GM23338 (cell line): Measurements from ENCODE around the gene KCNMB2. TPM values are rescaled to one million over a fixed set of nuclear protein-coding genes. Genes with fewer than 3 reads are reported as not detected.
A peak's percentile ranks its signal among the peaks of the same experiment; 100 is the strongest.

Experiments
- ATAC-seq: fragments of 200-7000 bp; cut with Tn5 transposase; 3 replicates; pipeline ENCODE4 v1.9.1; 2020
- DNase-seq: peaks from one replicate; pipeline ENCODE4 v3.0.0-alpha.2; 2015; ENCODE audit warnings: low spot score
- H2AFZ ChIP-seq: fragments of 200-600 bp; sonication (generic); 2 replicates; pipeline ENCODE4 v1.8.0; 2016; ENCODE audit warnings: antibody characterized with exemption, mild to moderate bottlenecking, moderate library complexity
- H3F3A ChIP-seq: fragments of 200-600 bp; sonication (generic); replicated peaks from 2 replicates; pipeline ENCODE4 v1.8.0; 2017; ENCODE audit warnings: antibody characterized with exemption, mixed run types, low read depth
- H3K27ac ChIP-seq: fragments of 200-600 bp; sonication (generic); 2 replicates; pipeline ENCODE4 v1.6.1; 2016; ENCODE audit warnings: low read depth
- H3K27me3 ChIP-seq: fragments of 200-600 bp; sonication (generic); 2 replicates; pipeline ENCODE4 v1.8.0; 2016; ENCODE audit warnings: mild to moderate bottlenecking, mixed run types, moderate library complexity; ENCODE audit not compliant: insufficient read depth
- H3K36me3 ChIP-seq: fragments of 200-600 bp; sonication (generic); 2 replicates; pipeline ENCODE4 v1.8.0; 2016; ENCODE audit warnings: mild to moderate bottlenecking; ENCODE audit not compliant: insufficient read depth
- H3K4me1 ChIP-seq: fragments of 200-600 bp; sonication (generic); 2 replicates; pipeline ENCODE4 v1.8.0; 2016; ENCODE audit warnings: mild to moderate bottlenecking, moderate library complexity; ENCODE audit not compliant: insufficient read depth
- H3K4me2 ChIP-seq: fragments of 200-600 bp; sonication (generic); 2 replicates; pipeline ENCODE4 v1.7.1; 2017; ENCODE audit warnings: mixed run types
- H3K4me3 ChIP-seq: fragments of 200-600 bp; sonication (generic); 2 replicates; pipeline ENCODE4 v1.6.1; 2016; ENCODE audit warnings: mixed run types
- H3K79me2 ChIP-seq: fragments of 200-600 bp; sonication (generic); replicated peaks from 2 replicates; pipeline ENCODE4 v1.8.0; 2017; ENCODE audit warnings: mild to moderate bottlenecking; ENCODE audit not compliant: insufficient read depth
- H3K9me2 ChIP-seq: fragments of 200-600 bp; sonication (generic); 2 replicates; pipeline ENCODE4 v1.8.0; 2017; ENCODE audit not compliant: insufficient read depth
- H4K20me1 ChIP-seq: fragments of 200-600 bp; sonication (generic); replicated peaks from 2 replicates; pipeline ENCODE4 v1.8.0; 2017; ENCODE audit warnings: mild to moderate bottlenecking; ENCODE audit not compliant: insufficient read depth
- H3K27ac Mint-ChIP-seq: 2 replicates; pipeline ENCODE4 v1.8.0; 2020; ENCODE audit warnings: inconsistent platforms, mild to moderate bottlenecking, moderate library complexity, mixed read lengths
- H3K27me3 Mint-ChIP-seq: 3 replicates; pipeline ENCODE4 v1.8.0; 2022; ENCODE audit warnings: low read depth, mild to moderate bottlenecking, moderate library complexity, mixed read lengths, inconsistent platforms; ENCODE audit not compliant: insufficient read depth, poor library complexity
- H3K36me3 Mint-ChIP-seq: 3 replicates; pipeline ENCODE4 v1.8.0; 2021; ENCODE audit warnings: low read depth, mild to moderate bottlenecking, inconsistent platforms, moderate library complexity, mixed read lengths
- H3K4me1 Mint-ChIP-seq: 3 replicates; pipeline ENCODE4 v1.8.0; 2020; ENCODE audit warnings: mild to moderate bottlenecking, inconsistent platforms, mixed read lengths
- H3K4me3 Mint-ChIP-seq: 3 replicates; pipeline ENCODE4 v1.8.0; 2021; ENCODE audit warnings: moderate library complexity, mild to moderate bottlenecking, inconsistent platforms, mixed read lengths
- H3K9me3 Mint-ChIP-seq: 3 replicates; pipeline ENCODE4 v1.8.0; 2020; ENCODE audit warnings: moderate library complexity, mild to moderate bottlenecking, inconsistent platforms, mixed read lengths
- CREB1 ChIP-seq: fragments of 250-450 bp; sonication (Bioruptor Pico); IDR thresholded peaks from 2 replicates; pipeline ENCODE4 v1.5.0; 2020; ENCODE audit warnings: low read depth, mild to moderate bottlenecking, moderate library complexity
- CTCF ChIP-seq, 2 experiments: fragments of 200-600 bp in 1 of 2; sonication (generic) in 1 of 2; conservative IDR thresholded peaks; 2 replicates each; pipeline versions ENCODE4 v1.5.1 to v1.6.1; 2016 to 2017; ENCODE audit warnings: antibody characterized with exemption in 2 of 2, low read depth in 2 of 2, mild to moderate bottlenecking in 2 of 2, moderate library complexity in 1 of 2
- ETS1 ChIP-seq: IDR thresholded peaks from 2 replicates; pipeline ENCODE4 v1.6.1; 2016; ENCODE audit warnings: antibody characterized with exemption
- EZH2 ChIP-seq: fragments of 200-600 bp; sonication (generic); IDR thresholded peaks from one replicate; pipeline ENCODE4 v1.8.0; 2017; ENCODE audit warnings: antibody characterized with exemption, mild to moderate bottlenecking, low read depth; ENCODE audit not compliant: unreplicated experiment
- EZH2phosphoT487 ChIP-seq: fragments of 200-600 bp; sonication (generic); IDR thresholded peaks from one replicate; pipeline ENCODE4 v1.8.1; 2018; ENCODE audit warnings: antibody characterized with exemption; ENCODE audit not compliant: unreplicated experiment
- JUNB ChIP-seq: IDR thresholded peaks from one replicate; pipeline ENCODE4 v1.6.1; 2016; ENCODE audit warnings: antibody characterized with exemption; ENCODE audit not compliant: unreplicated experiment
- NANOG ChIP-seq: IDR thresholded peaks from 2 replicates; pipeline ENCODE4 v1.6.1; 2016; ENCODE audit warnings: antibody characterized with exemption, borderline replicate concordance
- POLR2AphosphoS5 ChIP-seq: IDR thresholded peaks from 2 replicates; pipeline ENCODE4 v1.6.1; 2016; ENCODE audit warnings: antibody characterized with exemption, low read depth
- REST ChIP-seq: IDR thresholded peaks from one replicate; pipeline ENCODE4 v1.6.1; 2018; ENCODE audit warnings: antibody characterized with exemption; ENCODE audit not compliant: unreplicated experiment
- STAT1 ChIP-seq: IDR thresholded peaks from one replicate; pipeline ENCODE4 v1.6.1; 2016; ENCODE audit warnings: antibody characterized with exemption; ENCODE audit not compliant: unreplicated experiment
- ZNF114 ChIP-seq: fragments of 250-450 bp; sonication (Bioruptor Pico); IDR thresholded peaks from 2 replicates; pipeline ENCODE4 v1.5.0; 2020; ENCODE audit warnings: mild to moderate bottlenecking, moderate library complexity
- ZNF331 ChIP-seq: fragments of 250-450 bp; sonication (Bioruptor Pico); IDR thresholded peaks from 2 replicates; pipeline ENCODE4 v1.5.0; 2020; ENCODE audit warnings: low read depth, mild to moderate bottlenecking, moderate library complexity
- polyA plus RNA-seq: library from polyadenylated mRNA; unstranded; fragments of >200 nt; fragmentation: Nextera tagmentation; extraction: Ambion mirVana; gene quantifications from 2 replicates; pipeline ENCODE4 v1.2.1, GENCODE V29; 2016
- total RNA-seq: library from RNA; depleted of rRNA; stranded (reverse); fragments of >200 nt; shearing (Covaris generic); gene quantifications from 2 replicates; pipeline ENCODE4 v1.2.3, GENCODE V29; 2014
- TF ChIP-seq, protein P1 (sequence below): fragments of 250-450 bp; sonication (Bioruptor Pico); IDR thresholded peaks from 2 replicates; pipeline ENCODE4 v1.5.0; 2020; ENCODE audit warnings: mild to moderate bottlenecking, moderate library complexity

KCNMB2 gene
- total and polyA plus RNA-seq, 2 experiments from 2014 or later, result 0.53 TPM; not detected in 1

DNA sequence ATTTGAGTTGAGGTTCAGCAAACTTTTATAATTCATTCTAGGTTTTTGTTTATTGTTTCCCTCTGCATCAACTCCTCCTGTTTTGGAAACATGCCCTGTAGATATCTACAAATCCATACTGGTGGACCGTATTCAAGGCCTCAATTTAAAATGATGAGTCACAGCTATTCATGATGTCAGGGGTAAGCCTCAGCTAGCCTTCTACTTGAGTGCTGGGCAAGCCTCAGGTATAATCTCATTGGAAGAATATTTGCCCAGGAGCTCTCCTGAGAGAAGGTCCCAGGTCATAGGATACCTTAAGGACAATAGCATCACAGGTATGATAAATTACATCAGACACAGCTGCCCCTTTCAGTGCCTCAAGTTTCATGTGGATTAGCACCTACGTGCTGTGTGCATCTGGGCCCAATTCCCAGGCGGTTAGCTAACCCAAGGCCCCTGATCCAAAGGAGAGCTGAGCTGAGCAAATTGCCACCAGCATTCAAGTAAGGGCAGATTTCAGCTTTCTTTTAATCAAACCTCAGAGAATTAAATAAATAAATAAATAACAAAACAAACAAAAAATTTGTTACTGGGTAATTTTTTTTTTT is 87.5 kb downstream of the KCNMB2 start:
- TF ChIP-seq ZNF331 (no peak), CREB1 (CRISPR knock-in tag) (no peak), EZH2phosphoT487 (no peak), ZNF114 (CRISPR knock-in tag) (no peak), EZH2 (no peak), STAT1 (no peak), REST (no peak), POLR2AphosphoS5 (no peak), JUNB (no peak), ETS1 (no peak), NANOG (no peak), CTCF (conservative IDR thresholded peaks at IDR 0.05; ENCODE audit: low read depth in 2 of 2) (no peak)
- TF ChIP-seq, protein P1, sequence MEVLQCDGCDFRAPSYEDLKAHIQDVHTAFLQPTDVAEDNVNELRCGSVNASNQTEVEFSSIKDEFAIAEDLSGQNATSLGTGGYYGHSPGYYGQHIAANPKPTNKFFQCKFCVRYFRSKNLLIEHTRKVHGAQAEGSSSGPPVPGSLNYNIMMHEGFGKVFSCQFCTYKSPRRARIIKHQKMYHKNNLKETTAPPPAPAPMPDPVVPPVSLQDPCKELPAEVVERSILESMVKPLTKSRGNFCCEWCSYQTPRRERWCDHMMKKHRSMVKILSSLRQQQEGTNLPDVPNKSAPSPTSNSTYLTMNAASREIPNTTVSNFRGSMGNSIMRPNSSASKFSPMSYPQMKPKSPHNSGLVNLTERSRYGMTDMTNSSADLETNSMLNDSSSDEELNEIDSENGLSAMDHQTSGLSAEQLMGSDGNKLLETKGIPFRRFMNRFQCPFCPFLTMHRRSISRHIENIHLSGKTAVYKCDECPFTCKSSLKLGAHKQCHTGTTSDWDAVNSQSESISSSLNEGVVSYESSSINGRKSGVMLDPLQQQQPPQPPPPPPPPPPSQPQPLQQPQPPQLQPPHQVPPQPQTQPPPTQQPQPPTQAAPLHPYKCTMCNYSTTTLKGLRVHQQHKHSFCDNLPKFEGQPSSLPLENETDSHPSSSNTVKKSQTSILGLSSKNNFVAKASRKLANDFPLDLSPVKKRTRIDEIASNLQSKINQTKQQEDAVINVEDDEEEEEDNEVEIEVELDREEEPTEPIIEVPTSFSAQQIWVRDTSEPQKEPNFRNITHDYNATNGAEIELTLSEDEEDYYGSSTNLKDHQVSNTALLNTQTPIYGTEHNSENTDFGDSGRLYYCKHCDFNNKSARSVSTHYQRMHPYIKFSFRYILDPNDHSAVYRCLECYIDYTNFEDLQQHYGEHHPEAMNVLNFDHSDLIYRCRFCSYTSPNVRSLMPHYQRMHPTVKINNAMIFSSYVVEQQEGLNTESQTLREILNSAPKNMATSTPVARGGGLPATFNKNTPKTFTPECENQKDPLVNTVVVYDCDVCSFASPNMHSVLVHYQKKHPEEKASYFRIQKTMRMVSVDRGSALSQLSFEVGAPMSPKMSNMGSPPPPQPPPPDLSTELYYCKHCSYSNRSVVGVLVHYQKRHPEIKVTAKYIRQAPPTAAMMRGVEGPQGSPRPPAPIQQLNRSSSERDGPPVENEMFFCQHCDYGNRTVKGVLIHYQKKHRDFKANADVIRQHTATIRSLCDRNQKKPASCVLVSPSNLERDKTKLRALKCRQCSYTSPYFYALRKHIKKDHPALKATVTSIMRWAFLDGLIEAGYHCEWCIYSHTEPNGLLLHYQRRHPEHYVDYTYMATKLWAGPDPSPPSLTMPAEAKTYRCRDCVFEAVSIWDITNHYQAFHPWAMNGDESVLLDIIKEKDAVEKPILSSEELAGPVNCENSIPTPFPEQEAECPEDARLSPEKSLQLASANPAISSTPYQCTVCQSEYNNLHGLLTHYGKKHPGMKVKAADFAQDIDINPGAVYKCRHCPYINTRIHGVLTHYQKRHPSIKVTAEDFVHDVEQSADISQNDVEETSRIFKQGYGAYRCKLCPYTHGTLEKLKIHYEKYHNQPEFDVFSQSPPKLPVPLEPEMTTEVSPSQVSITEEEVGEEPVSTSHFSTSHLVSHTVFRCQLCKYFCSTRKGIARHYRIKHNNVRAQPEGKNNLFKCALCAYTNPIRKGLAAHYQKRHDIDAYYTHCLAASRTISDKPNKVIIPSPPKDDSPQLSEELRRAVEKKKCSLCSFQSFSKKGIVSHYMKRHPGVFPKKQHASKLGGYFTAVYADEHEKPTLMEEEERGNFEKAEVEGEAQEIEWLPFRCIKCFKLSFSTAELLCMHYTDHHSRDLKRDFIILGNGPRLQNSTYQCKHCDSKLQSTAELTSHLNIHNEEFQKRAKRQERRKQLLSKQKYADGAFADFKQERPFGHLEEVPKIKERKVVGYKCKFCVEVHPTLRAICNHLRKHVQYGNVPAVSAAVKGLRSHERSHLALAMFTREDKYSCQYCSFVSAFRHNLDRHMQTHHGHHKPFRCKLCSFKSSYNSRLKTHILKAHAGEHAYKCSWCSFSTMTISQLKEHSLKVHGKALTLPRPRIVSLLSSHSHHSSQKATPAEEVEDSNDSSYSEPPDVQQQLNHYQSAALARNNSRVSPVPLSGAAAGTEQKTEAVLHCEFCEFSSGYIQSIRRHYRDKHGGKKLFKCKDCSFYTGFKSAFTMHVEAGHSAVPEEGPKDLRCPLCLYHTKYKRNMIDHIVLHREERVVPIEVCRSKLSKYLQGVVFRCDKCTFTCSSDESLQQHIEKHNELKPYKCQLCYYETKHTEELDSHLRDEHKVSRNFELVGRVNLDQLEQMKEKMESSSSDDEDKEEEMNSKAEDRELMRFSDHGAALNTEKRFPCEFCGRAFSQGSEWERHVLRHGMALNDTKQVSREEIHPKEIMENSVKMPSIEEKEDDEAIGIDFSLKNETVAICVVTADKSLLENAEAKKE (CRISPR knock-in tag), result no peak
- H3K4me2 ChIP-seq, result no peak overlapping the region
- no peaks in the 10 kb centered on the region for H3K4me1 ChIP-seq
- DNase-seq (no peak), ATAC-seq (no peak)
- Mint-ChIP-seq H3K9me3 (no peaks in the 10 kb centered on the region), H3K4me3 (no peak overlapping the region), H3K36me3 (no peaks in the 10 kb centered on the region), H3K4me1 (peaks cover 8% of the 10 kb centered on the region; the same call in 2 of the 3 replicates), H3K27me3 (no peaks in the 10 kb centered on the region), H3K27ac (peak overlapping the region; percentile 92; the same call in 1 of the 2 replicates)
- H3K27ac ChIP-seq, result no peak overlapping the region
- H3K4me3 ChIP-seq, result no peak overlapping the region
- no peaks in the 10 kb centered on the region for H3K79me2 ChIP-seq
- no peaks in the 10 kb centered on the region for H3K27me3 ChIP-seq
- H4K20me1 ChIP-seq, result no peaks in the 10 kb centered on the region
- H3K9me2 ChIP-seq, result no peaks in the 10 kb centered on the region
- H3K36me3 ChIP-seq, result no peaks in the 10 kb centered on the region
- H3F3A ChIP-seq, result no peaks in the 10 kb centered on the region
- no peak overlapping the region for H2AFZ ChIP-seq
